Hepatic stellate cell (primary cell): Measurements from ENCODE around the gene CKAP2.
A peak's percentile ranks its signal among the peaks of the same experiment; 100 is the strongest.
"Not testable (repeated sequence)": the region's sequence is repeated elsewhere in the genome, so short reads cannot be mapped to it uniquely, and the experiment has no call there.

Experiments
- DNase-seq: peaks from one replicate; pipeline ENCODE4 v3.0.0; 2011; ENCODE audit warnings: low spot score

CKAP2 gene

DNA sequence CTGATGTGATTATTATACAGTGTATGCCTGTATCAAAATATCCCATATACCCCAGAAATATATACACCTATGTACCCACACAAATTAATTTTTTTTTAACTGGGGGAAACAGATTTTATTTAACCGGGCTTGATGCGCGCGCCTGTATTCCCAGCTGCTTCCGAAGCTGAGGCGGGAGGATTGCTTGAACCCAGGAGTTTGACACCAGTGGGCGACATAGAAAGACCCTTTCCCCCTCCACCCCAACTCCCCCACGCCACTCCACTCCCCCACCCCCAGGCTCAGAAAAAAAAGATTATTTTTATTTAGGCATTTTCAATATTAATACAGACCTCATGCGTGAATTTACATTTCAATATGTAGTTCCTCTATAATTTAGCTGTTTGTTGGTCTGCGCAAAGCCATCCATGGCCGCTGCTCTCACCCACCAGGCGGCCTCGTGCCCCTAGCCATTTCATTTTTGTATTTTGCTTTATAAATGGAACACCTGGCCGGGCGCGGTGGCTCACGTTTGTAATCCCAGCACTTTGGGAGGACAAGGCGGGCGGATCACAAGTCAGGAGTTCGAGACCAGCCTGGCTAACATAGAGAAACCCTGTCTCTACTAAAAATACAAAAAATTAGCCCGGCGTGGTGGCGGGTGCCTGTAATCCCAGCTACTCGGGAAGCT, 4.0 kb upstream of the CKAP2 start:
- no peak for DNase-seq

- no peak for DNase-seq
Measured at GRCh38 chr13:52452470-52452869, 2.8 kb upstream of the CKAP2 start.

DNA sequence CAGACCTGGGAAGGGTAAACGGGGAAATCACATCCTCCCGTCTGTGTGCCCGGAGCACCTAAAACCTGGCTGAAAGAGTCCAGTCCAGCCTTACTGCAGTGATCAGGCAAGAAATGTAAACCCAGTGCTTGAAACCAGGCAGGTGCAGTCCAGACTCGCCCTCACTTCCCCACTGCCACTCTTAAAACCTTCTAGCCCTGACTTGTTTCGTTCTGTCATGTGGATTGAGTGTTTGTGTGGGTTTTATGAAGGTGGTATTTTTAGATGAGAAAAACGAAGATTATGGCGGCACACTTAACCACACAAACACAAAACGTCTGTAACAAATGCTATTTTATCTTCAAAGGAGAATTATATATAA, 839 bp upstream of the CKAP2 start:
- no peak for DNase-seq

GRCh38 chr13:52455677-52456041, 381 bp downstream of the CKAP2 start:
- DNase-seq = peak; percentile 74

GRCh38 chr13:52459668-52460067, 4.4 kb downstream of the CKAP2 start:
- DNase-seq = peak; percentile 32

- DNase-seq = no peak
Measured at GRCh38 chr13:52461265-52461664, 6.0 kb downstream of the CKAP2 start.

GRCh38 chr13:52463526-52463925, 8.2 kb downstream of the CKAP2 start:
- DNase-seq = no peak

DNA sequence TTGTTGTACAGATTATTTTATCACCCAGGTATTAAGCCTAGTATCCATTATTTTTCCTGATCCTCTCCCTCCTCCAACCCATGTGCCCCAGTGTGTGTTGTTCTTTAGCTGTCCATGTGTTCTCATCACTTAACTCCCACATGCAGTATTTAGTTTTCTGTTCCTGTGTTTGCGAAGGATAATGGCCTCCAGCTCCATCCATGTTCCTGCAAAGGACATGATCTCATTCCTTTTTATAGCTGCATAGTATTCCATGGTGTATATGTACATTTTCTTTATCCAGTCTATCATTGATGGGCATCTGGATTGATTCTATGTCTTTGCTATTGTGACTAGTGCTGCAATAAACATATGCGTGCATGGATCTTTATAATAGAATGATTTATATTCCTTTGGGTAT, 13.2 kb downstream of the CKAP2 start:
- not testable (repeated sequence) for DNase-seq

GRCh38 chr13:52480677-52481428, 25.6 kb downstream of the CKAP2 start:
- not testable (repeated sequence) for DNase-seq

DNA sequence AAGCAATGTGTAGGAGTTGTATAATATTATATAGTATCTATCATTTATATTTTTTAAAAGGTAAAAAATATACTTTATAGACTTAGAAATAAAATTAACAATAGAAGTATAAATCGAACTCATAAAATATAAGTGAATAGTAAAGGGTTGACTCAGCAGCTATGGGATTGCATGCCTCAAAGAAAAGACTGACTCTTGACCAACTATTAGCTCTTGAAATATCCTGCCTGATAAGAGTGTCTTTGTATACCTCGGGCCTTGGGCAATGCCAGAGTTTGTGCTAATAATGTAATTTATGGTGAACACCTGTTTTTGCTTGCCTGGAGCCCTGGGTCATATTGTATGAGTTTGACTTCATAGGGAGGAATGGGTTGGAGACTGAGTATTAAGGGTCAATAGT, 31.8 kb downstream of the CKAP2 start:
- DNase-seq = not testable (repeated sequence)

DNA sequence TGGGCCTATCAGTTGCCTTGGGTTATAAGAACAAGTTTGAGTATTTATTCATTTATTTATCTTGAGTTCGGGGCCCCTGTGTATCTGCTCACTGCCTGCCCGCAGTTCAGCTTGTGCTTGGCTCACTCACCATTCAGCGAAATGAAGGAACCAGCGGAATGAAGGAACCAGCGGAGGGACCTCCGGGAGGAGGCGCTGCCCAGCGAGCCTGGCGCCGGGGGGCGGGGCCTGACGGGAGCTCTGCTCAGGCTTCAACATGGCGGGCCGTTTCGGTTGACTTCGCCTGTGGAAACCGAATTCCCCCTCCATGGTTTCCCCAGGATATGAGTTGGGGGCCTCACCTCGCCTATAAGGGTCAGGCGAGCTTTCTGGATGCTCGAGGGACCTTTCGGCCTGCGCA, 33.5 kb downstream of the CKAP2 start:
- not testable (repeated sequence) for DNase-seq

GRCh38 chr13:52491015-52491414, 35.7 kb downstream of the CKAP2 start:
- DNase-seq = not testable (repeated sequence)

DNA sequence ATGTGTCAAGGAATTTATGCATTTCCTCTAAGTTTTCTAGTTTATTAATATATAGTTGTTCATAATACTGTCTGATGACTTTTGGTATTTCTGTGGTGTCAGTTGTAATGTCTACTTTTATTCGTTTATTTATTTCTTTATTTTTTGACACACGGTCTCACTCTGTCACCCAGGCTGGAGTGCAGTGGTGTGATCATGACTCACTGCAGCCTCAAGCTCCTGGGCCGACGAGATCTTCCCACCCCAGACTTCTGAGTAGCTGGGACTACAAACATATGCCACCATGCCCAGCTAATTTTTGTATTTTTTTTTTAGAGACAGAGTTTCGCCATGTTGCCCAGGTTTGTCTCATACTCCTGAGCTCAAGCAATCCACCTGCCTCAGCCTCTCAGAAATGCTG, 39.0 kb downstream of the CKAP2 start:
- not testable (repeated sequence) for DNase-seq

GRCh38 chr13:52497979-52498378, 42.7 kb downstream of the CKAP2 start:
- DNase-seq = not testable (repeated sequence)

DNA sequence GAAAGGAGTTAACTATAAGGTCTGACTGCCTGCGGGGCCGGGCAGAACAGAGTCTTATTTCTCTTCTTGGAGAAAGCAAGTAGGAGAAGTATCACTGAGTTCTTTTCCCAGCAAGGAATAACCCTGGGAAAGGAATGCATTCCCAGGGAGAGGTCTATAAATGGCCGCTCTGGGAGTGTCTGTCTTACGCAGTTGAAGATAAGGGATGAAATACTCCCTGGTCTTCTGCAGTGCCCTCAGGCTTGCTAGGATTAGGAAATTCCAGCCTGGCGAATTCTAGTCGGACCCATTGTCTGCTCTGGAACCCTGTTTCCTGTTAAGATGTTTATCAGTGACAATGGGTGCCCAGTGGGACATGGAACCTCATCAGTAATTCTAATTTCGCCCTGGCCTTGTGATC, 47.0 kb downstream of the CKAP2 start:
- DNase-seq = not testable (repeated sequence)

GRCh38 chr13:52505843-52506242, 50.6 kb downstream of the CKAP2 start:
- not testable (repeated sequence) for DNase-seq

- not testable (repeated sequence) for DNase-seq
Measured at GRCh38 chr13:52509532-52509931, 54.3 kb downstream of the CKAP2 start.

DNA sequence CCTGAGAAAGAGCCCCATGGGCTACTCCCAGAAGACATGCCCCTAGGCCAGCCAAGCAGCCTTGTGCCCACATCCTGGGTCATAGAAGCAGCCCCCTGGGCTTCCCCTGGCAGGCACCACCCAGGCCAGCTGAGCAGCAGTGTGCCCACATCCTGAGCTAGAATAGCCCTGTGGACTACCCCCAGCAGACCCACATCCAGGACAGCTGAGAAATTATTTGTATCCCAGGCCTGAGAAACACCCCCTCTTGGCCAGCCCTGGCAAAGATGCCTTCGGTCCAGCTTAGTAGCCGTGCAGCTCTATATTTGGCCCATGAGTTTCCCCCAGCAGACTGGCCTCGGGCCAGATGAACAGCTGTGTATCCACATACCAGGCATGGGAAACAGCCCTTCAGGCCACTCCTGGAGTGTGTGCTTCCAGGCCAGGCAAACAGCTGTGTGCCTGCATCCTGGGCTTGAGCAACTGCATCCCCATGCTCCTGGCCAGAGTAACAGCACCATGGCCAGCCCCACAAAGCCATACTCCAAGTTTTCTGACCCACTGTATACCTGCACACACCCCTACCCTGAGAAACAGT, 55.0 kb downstream of the CKAP2 start:
- DNase-seq = not testable (repeated sequence)

GRCh38 chr13:52511598-52511997, 56.3 kb downstream of the CKAP2 start:
- not testable (repeated sequence) for DNase-seq

DNA sequence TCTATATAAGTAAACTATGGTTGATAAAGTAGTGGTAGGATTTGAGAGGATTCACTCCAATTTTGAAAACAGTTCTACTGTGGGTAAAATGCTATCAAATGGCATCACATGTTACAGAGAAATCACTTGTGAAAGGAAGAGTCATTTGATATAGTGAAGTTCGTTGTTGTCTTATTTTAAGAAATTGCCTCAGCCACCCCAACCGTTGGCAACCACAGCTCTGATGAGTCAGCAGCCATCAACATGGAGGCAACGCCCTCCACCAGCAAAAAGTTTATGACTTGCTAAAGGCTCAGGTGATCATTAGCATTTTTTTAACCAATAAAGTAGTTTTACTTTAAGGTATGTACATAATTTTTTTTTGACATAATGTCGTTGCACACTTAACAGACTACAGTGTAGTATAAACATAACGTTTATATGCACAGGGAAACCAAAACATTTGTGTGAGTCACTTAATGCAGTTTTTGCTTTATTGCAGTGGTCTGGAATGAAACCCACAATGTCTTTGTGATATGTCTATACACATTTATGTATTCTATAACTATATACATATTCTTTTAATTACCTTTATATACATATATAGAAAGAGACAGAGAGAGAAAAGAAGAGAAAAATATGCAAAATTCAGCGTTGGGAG, 58.8 kb downstream of the CKAP2 start:
- not testable (repeated sequence) for DNase-seq

GRCh38 chr13:52523323-52523722, 68.0 kb downstream of the CKAP2 start:
- DNase-seq = not testable (repeated sequence)
